Neural cell (in vitro differentiated cells): Measurements from ENCODE around the gene ZNF266. TPM values are rescaled to one million over a fixed set of nuclear protein-coding genes. Genes with fewer than 3 reads are reported as not detected.
A peak's percentile ranks its signal among the peaks of the same experiment; 100 is the strongest.

Experiments used
- H2AFZ ChIP-seq: fragments of 200-600, 300-800 bp; sonication (generic), shearing (Covaris generic); 2 replicates; pipeline ENCODE4 v1.6.0; 2014; ENCODE audit warnings: low read depth, mild to moderate bottlenecking, antibody characterized with exemption, low read length, moderate library complexity
- H3F3A ChIP-seq: fragments of 200-600 bp; shearing (Covaris generic); 2 replicates; pipeline ENCODE4 v1.6.1; 2016; ENCODE audit warnings: mild to moderate bottlenecking, moderate library complexity, mixed read lengths, antibody characterized with exemption, low read length; ENCODE audit not compliant: insufficient read depth, poor library complexity, severe bottlenecking
- H3K27ac ChIP-seq: fragments of 200-600, 300-800 bp; sonication (generic), shearing (Covaris generic); 2 replicates; pipeline ENCODE4 v1.5.1; 2014; ENCODE audit warnings: mild to moderate bottlenecking, low read length, moderate library complexity
- H3K27me3 ChIP-seq: fragments of 300-800, 200-600 bp; sonication (generic), shearing (Covaris generic); 2 replicates; pipeline ENCODE4 v1.6.0; 2014; ENCODE audit warnings: mild to moderate bottlenecking, low read depth, low read length, moderate library complexity; ENCODE audit not compliant: insufficient read depth
- H3K36me3 ChIP-seq: fragments of 300-800, 200-600 bp; sonication (generic), shearing (Covaris generic); 2 replicates; pipeline ENCODE4 v1.5.1; 2014; ENCODE audit warnings: mild to moderate bottlenecking, antibody characterized with exemption, low read length, moderate library complexity; ENCODE audit not compliant: insufficient read depth
- H3K4me2 ChIP-seq: fragments of 300-800, 200-600 bp; sonication (generic), shearing (Covaris generic); 2 replicates; pipeline ENCODE4 v1.6.0; 2014; ENCODE audit warnings: mild to moderate bottlenecking, low read length
- H3K4me3 ChIP-seq: fragments of 300-800, 200-600 bp; sonication (generic), shearing (Covaris generic); 2 replicates; pipeline ENCODE4 v1.5.1; 2014; ENCODE audit warnings: mild to moderate bottlenecking, low read length, moderate library complexity
- H3K79me2 ChIP-seq: fragments of 200-600 bp; shearing (Covaris generic); replicated peaks from 2 replicates; pipeline ENCODE4 v1.6.0; 2014; ENCODE audit warnings: mild to moderate bottlenecking, low read length, moderate library complexity; ENCODE audit not compliant: insufficient read depth
- H3K9ac ChIP-seq: fragments of 300-800, 200-600 bp; sonication (generic), shearing (Covaris generic); 2 replicates; pipeline ENCODE4 v1.6.1; 2016; ENCODE audit warnings: mild to moderate bottlenecking, low read length, mixed read lengths
- H3K9me2 ChIP-seq: fragments of 200-600 bp; shearing (Covaris generic); 2 replicates; pipeline ENCODE4 v1.6.1; 2016; ENCODE audit warnings: mild to moderate bottlenecking, low read length, mixed read lengths; ENCODE audit not compliant: insufficient read depth
- H3K9me3 ChIP-seq: fragments of 200-600, 300-800 bp; sonication (generic), shearing (Covaris generic); 2 replicates; pipeline ENCODE4 v1.6.1; 2016; ENCODE audit warnings: mild to moderate bottlenecking, mixed run types, low read length, moderate library complexity, mixed read lengths
- H4K20me1 ChIP-seq: fragments of 200-600 bp; shearing (Covaris generic); 2 replicates; pipeline ENCODE4 v1.6.1; 2016; ENCODE audit warnings: mild to moderate bottlenecking, mixed run types; ENCODE audit not compliant: insufficient read depth
- CTCF ChIP-seq: fragments of 450-650 bp; IDR thresholded peaks from 2 replicates; pipeline ENCODE4 v1.5.1; 2014; ENCODE audit warnings: antibody characterized with exemption, mild to moderate bottlenecking, moderate library complexity; ENCODE audit not compliant: poor library complexity, severe bottlenecking
- EP300 ChIP-seq: fragments of 450-650 bp; conservative IDR thresholded peaks from 2 replicates; pipeline ENCODE4 v1.6.1; 2014; ENCODE audit warnings: antibody characterized with exemption, mild to moderate bottlenecking, moderate library complexity; ENCODE audit not compliant: poor library complexity, severe bottlenecking
- EZH2 ChIP-seq: fragments of 200-600, 300-800 bp; shearing (Covaris generic), sonication (generic); IDR thresholded peaks from 2 replicates; pipeline ENCODE4 v1.6.1; 2014; ENCODE audit warnings: antibody characterized with exemption, low read length, borderline replicate concordance, mild to moderate bottlenecking; ENCODE audit not compliant: insufficient read depth, poor library complexity, severe bottlenecking
- MXI1 ChIP-seq: fragments of 450-650 bp; conservative IDR thresholded peaks from 2 replicates; pipeline ENCODE4 v1.6.1; 2014; ENCODE audit warnings: antibody characterized with exemption, mild to moderate bottlenecking; ENCODE audit not compliant: poor library complexity, severe bottlenecking
- POLR2AphosphoS5 ChIP-seq: IDR thresholded peaks from 2 replicates; pipeline ENCODE4 v1.6.1; 2012
- RAD21 ChIP-seq: fragments of 450-650 bp; conservative IDR thresholded peaks from 2 replicates; pipeline ENCODE4 v1.6.1; 2014; ENCODE audit warnings: antibody characterized with exemption, mild to moderate bottlenecking, moderate library complexity
- REST ChIP-seq: IDR thresholded peaks from 2 replicates; pipeline ENCODE4 v1.6.1; 2012; ENCODE audit warnings: borderline replicate concordance
- SMC3 ChIP-seq: fragments of 450-650 bp; conservative IDR thresholded peaks from 2 replicates; pipeline ENCODE4 v1.6.1; 2014; ENCODE audit warnings: antibody characterized with exemption, mild to moderate bottlenecking, moderate library complexity; ENCODE audit not compliant: poor library complexity
- TAF1 ChIP-seq: IDR thresholded peaks from 2 replicates; pipeline ENCODE4 v1.6.1; 2012; ENCODE audit warnings: low read depth
- polyA minus RNA-seq: library from RNA; depleted of rRNA, polyadenylated mRNA; stranded (reverse); fragments of >200 nt; gene quantifications from 2 replicates; pipeline ENCODE4 v1.2.3, GENCODE V29; 2014
- polyA plus RNA-seq: library from polyadenylated mRNA; depleted of rRNA; stranded (reverse); fragments of >200 nt; gene quantifications from 2 replicates; pipeline ENCODE4 v1.2.3, GENCODE V29; 2014

Gene ZNF266
- polyA plus RNA-seq = 67.6 and 89.4 TPM in 2 replicates
- 40.2 and 49.0 TPM in 2 replicates for polyA minus RNA-seq

GRCh38 chr19:9435279-9436268 lies at the start of gene ZNF266:
ZNF266 (minus strand) TSS chr19:9435573; CDS start chr19:9420089, 15,484 bp downstream.
- Histone ChIP-seq H2AFZ (peak within 1 kb of the TSS; percentile 90), H3K4me2 (peak within 1 kb of the TSS; percentile 79), H3K9ac (peak within 1 kb of the TSS; percentile 92), H3F3A (no peaks in the 10 kb centered on the region), H3K9me3 (peaks cover 9% of the 10 kb centered on the region), H3K36me3 (peaks cover 3% of the 10 kb centered on the region), H4K20me1 (no peaks in the 10 kb centered on the region), H3K27me3 (no peaks in the 10 kb centered on the region), H3K79me2 (peaks cover 37% of the 10 kb centered on the region), H3K4me3 (peak within 1 kb of the TSS; percentile 83), H3K9me2 (no peaks in the 10 kb centered on the region), H3K27ac (peak within 1 kb of the TSS; percentile 92)
- TF ChIP-seq SMC3 (peak; percentile 33), POLR2AphosphoS5 (peak; percentile 91), REST (peak; percentile 69), EZH2 (no peak), MXI1 (peak; percentile 88), RAD21 (peak; percentile 26), CTCF (peak; percentile 76), TAF1 (peak; percentile 64), EP300 (peak; percentile 58)

GRCh38 chr19:9485140-9485539 lies 49.8 kb upstream of the ZNF266 start:
- Histone ChIP-seq H3K4me2 (no peak overlapping the region), H3K79me2 (no peaks in the 10 kb centered on the region), H3K9me2 (no peaks in the 10 kb centered on the region), H3F3A (no peaks in the 10 kb centered on the region), H4K20me1 (no peaks in the 10 kb centered on the region), H3K36me3 (no peaks in the 10 kb centered on the region), H3K9me3 (no peaks in the 10 kb centered on the region), H3K9ac (no peak overlapping the region), H3K27me3 (no peaks in the 10 kb centered on the region), H3K27ac (no peak overlapping the region), H3K4me3 (no peak overlapping the region), H2AFZ (no peak overlapping the region)
- TF ChIP-seq EZH2 (no peak), POLR2AphosphoS5 (no peak), SMC3 (no peak), TAF1 (no peak), EP300 (no peak), REST (no peak), RAD21 (no peak), MXI1 (no peak), CTCF (no peak)
